ENCODE measurements around the gene ADGRG7. TPM values are rescaled to one million over a fixed set of nuclear protein-coding genes. Genes with fewer than 3 reads are reported as not detected.

Gene ADGRG7
- total and polyA plus RNA-seq, 2 of the 13 experiments (the other 11 are each of a cell fraction or from before 2014, with no cell fraction given) = not detected

GRCh38 chr3:100708989-100709841, 99.8 kb downstream of the ADGRG7 start, which contains the start of gene TFG (continued):
- TF ChIP-seq ZNF383 (CRISPR knock-in tag; IDR thresholded peaks at IDR 0.05; ENCODE audit: borderline replicate concordance) (no peak; the same call in 1 of the 2 replicates), ZNF234 (CRISPR knock-in tag; conservative IDR thresholded peaks at IDR 0.05) (no peak), ARNT2 (CRISPR knock-in tag; IDR thresholded peaks at IDR 0.05; ENCODE audit: low read depth) (peak; percentile 93), ZNF577 (CRISPR knock-in tag; IDR thresholded peaks at IDR 0.05; ENCODE audit: borderline replicate concordance, low read depth) (no peak), MBNL3 (CRISPR knock-in tag; conservative IDR thresholded peaks at IDR 0.05) (no peak), FOSL1 (CRISPR knock-in tag; IDR thresholded peaks at IDR 0.05; ENCODE audit: borderline replicate concordance) (no peak), HIC2 (CRISPR knock-in tag; IDR thresholded peaks at IDR 0.05; ENCODE audit: low read depth) (no peak), ZNF737 (CRISPR knock-in tag; IDR thresholded peaks at IDR 0.05; ENCODE audit: borderline replicate concordance) (no peak), ZNF232 (CRISPR knock-in tag; IDR thresholded peaks at IDR 0.05; ENCODE audit: borderline replicate concordance) (peak; percentile 72; the same call in 1 of the 2 replicates), ZSCAN21 (CRISPR knock-in tag; IDR thresholded peaks at IDR 0.05; ENCODE audit: borderline replicate concordance) (peak; percentile 70; the same call in 1 of the 2 replicates), ZIK1 (CRISPR knock-in tag; IDR thresholded peaks at IDR 0.05; ENCODE audit: borderline replicate concordance, low read depth) (no peak), BHLHE40 (IDR thresholded peaks at IDR 0.05; ENCODE audit: low read length) (peak; percentile 10; the same call in 1 of the 2 replicates), RARG (CRISPR knock-in tag; IDR thresholded peaks at IDR 0.05; ENCODE audit: low read depth) (no peak), ZNF292 (CRISPR knock-in tag; IDR thresholded peaks at IDR 0.05; ENCODE audit: borderline replicate concordance, low read depth) (no peak), KLF9 (CRISPR knock-in tag; IDR thresholded peaks at IDR 0.05; ENCODE audit: low read depth) (no peak), ARHGAP35 (CRISPR knock-in tag; IDR thresholded peaks at IDR 0.05; ENCODE audit: borderline replicate concordance) (peak; percentile 95), ZNF775 (CRISPR knock-in tag; IDR thresholded peaks at IDR 0.05; ENCODE audit: borderline replicate concordance) (no peak), ZNF639 (CRISPR knock-in tag; conservative IDR thresholded peaks at IDR 0.05) (no peak)
- TF ChIP-seq, protein P1, sequence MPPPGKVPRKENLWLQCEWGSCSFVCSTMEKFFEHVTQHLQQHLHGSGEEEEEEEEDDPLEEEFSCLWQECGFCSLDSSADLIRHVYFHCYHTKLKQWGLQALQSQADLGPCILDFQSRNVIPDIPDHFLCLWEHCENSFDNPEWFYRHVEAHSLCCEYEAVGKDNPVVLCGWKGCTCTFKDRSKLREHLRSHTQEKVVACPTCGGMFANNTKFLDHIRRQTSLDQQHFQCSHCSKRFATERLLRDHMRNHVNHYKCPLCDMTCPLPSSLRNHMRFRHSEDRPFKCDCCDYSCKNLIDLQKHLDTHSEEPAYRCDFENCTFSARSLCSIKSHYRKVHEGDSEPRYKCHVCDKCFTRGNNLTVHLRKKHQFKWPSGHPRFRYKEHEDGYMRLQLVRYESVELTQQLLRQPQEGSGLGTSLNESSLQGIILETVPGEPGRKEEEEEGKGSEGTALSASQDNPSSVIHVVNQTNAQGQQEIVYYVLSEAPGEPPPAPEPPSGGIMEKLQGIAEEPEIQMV (CRISPR knock-in tag; IDR thresholded peaks at IDR 0.05; ENCODE audit: low read depth) = peak; percentile 68; the same call in 1 of the 2 replicates
